ENCODE measurements around the gene TRIP4.

DNA sequence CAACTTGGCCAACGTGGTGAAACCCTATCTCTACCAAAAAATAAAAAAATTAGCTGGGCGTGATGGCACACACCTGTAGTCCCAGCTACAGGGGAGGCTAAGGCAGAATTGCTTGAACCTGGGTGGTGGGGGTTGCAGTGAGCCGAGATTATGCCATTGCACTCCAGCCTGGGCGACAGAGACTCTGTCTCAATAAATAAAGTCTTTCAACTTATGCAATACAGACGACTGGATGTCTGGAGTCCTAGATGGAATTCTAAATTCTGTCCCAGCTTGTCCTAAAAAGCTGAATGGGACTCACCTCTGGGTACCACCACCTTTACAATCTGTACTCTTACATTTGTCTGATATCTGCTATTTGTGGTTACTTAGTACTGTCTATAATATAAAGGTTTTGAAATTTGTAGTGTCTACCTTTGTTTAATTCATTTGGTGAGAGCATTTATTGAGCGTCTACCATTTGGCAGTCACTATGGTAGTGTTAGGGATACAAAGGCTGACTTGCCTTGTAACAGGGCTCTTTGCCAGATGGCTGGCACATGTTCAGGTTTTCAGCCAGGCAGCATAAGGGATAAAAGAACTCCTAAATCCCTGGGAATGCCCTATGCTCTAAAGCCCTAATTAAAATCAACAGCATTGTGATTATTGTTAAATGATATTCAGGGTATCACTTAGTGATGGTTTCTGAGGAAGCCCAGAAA, 65.5 kb downstream of the TRIP4 start:
- TF ChIP-seq, protein P1, sequence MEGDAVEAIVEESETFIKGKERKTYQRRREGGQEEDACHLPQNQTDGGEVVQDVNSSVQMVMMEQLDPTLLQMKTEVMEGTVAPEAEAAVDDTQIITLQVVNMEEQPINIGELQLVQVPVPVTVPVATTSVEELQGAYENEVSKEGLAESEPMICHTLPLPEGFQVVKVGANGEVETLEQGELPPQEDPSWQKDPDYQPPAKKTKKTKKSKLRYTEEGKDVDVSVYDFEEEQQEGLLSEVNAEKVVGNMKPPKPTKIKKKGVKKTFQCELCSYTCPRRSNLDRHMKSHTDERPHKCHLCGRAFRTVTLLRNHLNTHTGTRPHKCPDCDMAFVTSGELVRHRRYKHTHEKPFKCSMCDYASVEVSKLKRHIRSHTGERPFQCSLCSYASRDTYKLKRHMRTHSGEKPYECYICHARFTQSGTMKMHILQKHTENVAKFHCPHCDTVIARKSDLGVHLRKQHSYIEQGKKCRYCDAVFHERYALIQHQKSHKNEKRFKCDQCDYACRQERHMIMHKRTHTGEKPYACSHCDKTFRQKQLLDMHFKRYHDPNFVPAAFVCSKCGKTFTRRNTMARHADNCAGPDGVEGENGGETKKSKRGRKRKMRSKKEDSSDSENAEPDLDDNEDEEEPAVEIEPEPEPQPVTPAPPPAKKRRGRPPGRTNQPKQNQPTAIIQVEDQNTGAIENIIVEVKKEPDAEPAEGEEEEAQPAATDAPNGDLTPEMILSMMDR (IDR thresholded peaks at IDR 0.05): no peak
- TF ChIP-seq POLR2A (IDR thresholded peaks at IDR 0.05) (no peak), POLR2AphosphoS5 (IDR thresholded peaks at IDR 0.05) (no peak), EP300 (IDR thresholded peaks at IDR 0.05; ENCODE audit: low read depth) (no peak)

All from transverse colon (tissue), 4 donors.